ENCODE results near the gene BRD3.

The BRD3 gene

GRCh38 chr9:134037641-134038040 lies 30.2 kb downstream of the BRD3 start:
- no peak for DNase-seq

GRCh38 chr9:134036130-134036529 lies 31.7 kb downstream of the BRD3 start:
- no peak for DNase-seq

- no peak for DNase-seq
Measured at GRCh38 chr9:134035041-134036039, 32.5 kb downstream of the BRD3 start.

GRCh38 chr9:134034215-134035040 lies 33.4 kb downstream of the BRD3 start:
- DNase-seq = no peak

GRCh38 chr9:134033516-134034214 lies 34.2 kb downstream of the BRD3 start:
- no peak for DNase-seq

GRCh38 chr9:134032456-134033222 lies 35.2 kb downstream of the BRD3 start:
- no peak for DNase-seq

- DNase-seq = no peak
Measured at GRCh38 chr9:134031783-134032182, 36.0 kb downstream of the BRD3 start.

GRCh38 chr9:134030821-134031470 lies 36.9 kb downstream of the BRD3 start:
- DNase-seq = no peak

- DNase-seq = no peak
Measured at GRCh38 chr9:134029248-134030226, 38.3 kb downstream of the BRD3 start.

- DNase-seq = no peak
Measured at GRCh38 chr9:134028575-134029247, 39.1 kb downstream of the BRD3 start.

GRCh38 chr9:134028076-134028475 lies 39.8 kb downstream of the BRD3 start:
- no peak for DNase-seq

GRCh38 chr9:134027561-134027960 lies 40.3 kb downstream of the BRD3 start:
- no peak for DNase-seq

GRCh38 chr9:134026981-134027380 lies 40.8 kb downstream of the BRD3 start:
- DNase-seq = no peak

GRCh38 chr9:134026581-134026980 lies 41.2 kb downstream of the BRD3 start:
- DNase-seq = no peak

- DNase-seq = peak; percentile 15
Measured at GRCh38 chr9:134025606-134026541, 42.0 kb downstream of the BRD3 start.

- DNase-seq = peak; percentile 100
Measured at GRCh38 chr9:134024828-134025605, 42.8 kb downstream of the BRD3 start, which contains the start of gene BRD3OS. TSS of gene BRD3OS (plus strand) at chr9:134025481. CDS start at chr9:134026748, 1,267 bp downstream.

- no peak for DNase-seq
Measured at GRCh38 chr9:134024214-134024792, 43.5 kb downstream of the BRD3 start.

Measured in fibroblast of skin of scalp (primary cell).